GM10266 (cell line): ENCODE data around the gene NINJ2.

ENCODE experiments used
- DNase-seq: peaks from one replicate; pipeline ENCODE4 v3.0.0; 2012; ENCODE audit errors: extremely low spot score
- CTCF ChIP-seq: IDR thresholded peaks from 2 replicates; pipeline ENCODE4 v1.5.1; 2012; ENCODE audit warnings: mild to moderate bottlenecking, low read depth; ENCODE audit not compliant: control insufficient read depth, insufficient read depth; ENCODE audit errors: missing control alignments

The NINJ2 gene

GRCh38 chr12:565161-565560, 98.1 kb downstream of the NINJ2 start:
- DNase-seq: no peak
- no peak for TF ChIP-seq CTCF

- no peak for DNase-seq
- TF ChIP-seq CTCF: no peak
Measured at GRCh38 chr12:563787-564298, 99.4 kb downstream of the NINJ2 start.

- TF ChIP-seq CTCF: no peak
- no peak for DNase-seq
Measured at GRCh38 chr12:563250-563781, 99.9 kb downstream of the NINJ2 start.

GRCh38 chr12:562634-563033, 100.6 kb downstream of the NINJ2 start:
- TF ChIP-seq CTCF: no peak
- DNase-seq: no peak

GRCh38 chr12:561908-562593, 101.2 kb downstream of the NINJ2 start:
- TF ChIP-seq CTCF: no peak
- no peak for DNase-seq

GRCh38 chr12:561391-561705, 101.9 kb downstream of the NINJ2 start:
- TF ChIP-seq CTCF: no peak
- DNase-seq: no peak

GRCh38 chr12:560691-561390, 102.4 kb downstream of the NINJ2 start:
- no peak for TF ChIP-seq CTCF
- DNase-seq: no peak
